Measurements from ENCODE around the gene ANKFN1. TPM values are rescaled to one million over a fixed set of nuclear protein-coding genes. Genes with fewer than 3 reads are reported as not detected.

Gene ANKFN1
- total and polyA plus RNA-seq, 7 donors = 0.12 to 0.55 (median 0.26) TPM; not detected in 3

GRCh38 chr17:56499799-56500388 lies 346.6 kb downstream of the ANKFN1 start:
- intact Hi-C loops (cut with DNase I) = no loop called here
- H3K27ac ChIP-seq = no peak overlapping the region
- no peaks in the 10 kb centered on the region for H3K36me3 ChIP-seq
- H3K27me3 ChIP-seq = no peaks in the 10 kb centered on the region
- 61 to 75% methylated on average over 1 of the region's 1 CpG for WGBS, 2 donors
- peaks cover 0 to 14% (median 5%) of the 10 kb centered on the region in 4 donors for H3K4me1 ChIP-seq
- no peak for DNase-seq
- peak in 2 of 4 experiments; percentile 18 to 34 for TF ChIP-seq CTCF (IDR thresholded peaks at IDR 0.05)
- no peak for TF ChIP-seq EP300 (IDR thresholded peaks at IDR 0.05)
- H3K9me3 ChIP-seq = no peaks in the 10 kb centered on the region
- H3K4me3 ChIP-seq = no peak overlapping the region

GRCh38 chr17:56502120-56502654 lies 348.9 kb downstream of the ANKFN1 start:
- 62 to 74% methylated on average over 5 of the region's 5 CpGs for WGBS, 2 donors
- TF ChIP-seq EP300 (IDR thresholded peaks at IDR 0.05) (no peak), POLR2A (IDR thresholded peaks at IDR 0.05) (no peak), CTCF (IDR thresholded peaks at IDR 0.05) (no peak), POLR2AphosphoS5 (IDR thresholded peaks at IDR 0.05) (no peak)
- Histone ChIP-seq H3K27ac (no peak overlapping the region), H3K4me1 (peaks cover 0 to 14% (median 5%) of the 10 kb centered on the region in 4 donors), H3K9me3 (no peaks in the 10 kb centered on the region), H3K27me3 (no peaks in the 10 kb centered on the region), H3K4me3 (no peak overlapping the region), H3K36me3 (no peaks in the 10 kb centered on the region)
- intact Hi-C loops (cut with DNase I) = no loop called here
- no peak for DNase-seq

- no peak overlapping the region for H3K4me3 ChIP-seq
- no peak for DNase-seq
- peaks cover 0 to 10% (median 4%) of the 10 kb centered on the region in 4 donors for H3K4me1 ChIP-seq
- no peaks in the 10 kb centered on the region for H3K9me3 ChIP-seq
- WGBS, 2 donors = 73 to 77% methylated on average over 2 of the region's 2 CpGs
- TF ChIP-seq POLR2A (IDR thresholded peaks at IDR 0.05) (no peak), EP300 (IDR thresholded peaks at IDR 0.05) (no peak), CTCF (IDR thresholded peaks at IDR 0.05) (no peak), POLR2AphosphoS5 (IDR thresholded peaks at IDR 0.05) (no peak)
- no peaks in the 10 kb centered on the region for H3K27me3 ChIP-seq
- intact Hi-C loops (cut with DNase I) = no loop called here
- no peak overlapping the region for H3K27ac ChIP-seq
- H3K36me3 ChIP-seq = no peaks in the 10 kb centered on the region
Measured at GRCh38 chr17:56505154-56505756, 352.0 kb downstream of the ANKFN1 start.

GRCh38 chr17:56506349-56506748 lies 353.1 kb downstream of the ANKFN1 start:
- Histone ChIP-seq H3K4me1 (no peaks in the 10 kb centered on the region), H3K27ac (no peak overlapping the region), H3K36me3 (no peaks in the 10 kb centered on the region), H3K9me3 (no peaks in the 10 kb centered on the region), H3K27me3 (no peaks in the 10 kb centered on the region), H3K4me3 (no peak overlapping the region)
- DNase-seq = no peak
- no peak for TF ChIP-seq POLR2AphosphoS5 (IDR thresholded peaks at IDR 0.05)
- no peak for TF ChIP-seq EP300 (IDR thresholded peaks at IDR 0.05)
- no peak for TF ChIP-seq POLR2A (IDR thresholded peaks at IDR 0.05)
- TF ChIP-seq CTCF (IDR thresholded peaks at IDR 0.05) = no peak
- intact Hi-C loops (cut with DNase I) = no loop called here
